Mesendoderm (in vitro differentiated cells): ENCODE data around the gene MCM3AP.

Source experiments
- DNase-seq: peaks from one replicate; pipeline ENCODE4 v3.0.0; 2013
- H2AK5ac ChIP-seq: 2 replicates; pipeline ENCODE4 v1.6.1; 2013; ENCODE audit warnings: low read length, inconsistent platforms
- H2BK120ac ChIP-seq: 2 replicates; pipeline ENCODE4 v1.6.1; 2013; ENCODE audit warnings: low read depth, mild to moderate bottlenecking, low read length, moderate library complexity, mixed read lengths
- H2BK15ac ChIP-seq: replicated peaks from 2 replicates; pipeline ENCODE4 v1.6.1; 2013; ENCODE audit warnings: low read depth, mild to moderate bottlenecking, moderate library complexity
- H2BK5ac ChIP-seq: 2 replicates; pipeline ENCODE4 v1.6.1; 2013; ENCODE audit warnings: low read length, inconsistent platforms
- H3K18ac ChIP-seq: 2 replicates; pipeline ENCODE4 v1.6.1; 2013; ENCODE audit warnings: mild to moderate bottlenecking, low read length, mixed read lengths
- H3K23ac ChIP-seq: one replicate; pipeline ENCODE4 v1.6.1; 2013; ENCODE audit warnings: low read length
- H3K27ac ChIP-seq: 2 replicates; pipeline ENCODE4 v1.5.1; 2013; ENCODE audit warnings: low read depth, mild to moderate bottlenecking, inconsistent platforms, low read length, moderate library complexity
- H3K27me3 ChIP-seq: 2 replicates; pipeline ENCODE4 v1.6.1; 2013; ENCODE audit warnings: low read length, control low read depth, mild to moderate bottlenecking, inconsistent platforms; ENCODE audit not compliant: insufficient read depth, poor library complexity
- H3K36me3 ChIP-seq: 2 replicates; pipeline ENCODE4 v1.6.1; 2013; ENCODE audit warnings: low read length, inconsistent platforms; ENCODE audit not compliant: control insufficient read depth, insufficient read depth
- H3K4ac ChIP-seq: one replicate; pipeline ENCODE4 v1.6.1; 2013; ENCODE audit warnings: low read depth, mild to moderate bottlenecking, low read length, moderate library complexity
- H3K4me1 ChIP-seq: 2 replicates; pipeline ENCODE4 v1.6.1; 2013; ENCODE audit warnings: low read depth, low read length, inconsistent platforms; ENCODE audit not compliant: control insufficient read depth
- H3K4me2 ChIP-seq: 2 replicates; pipeline ENCODE4 v1.6.1; 2013; ENCODE audit warnings: low read length
- H3K4me3 ChIP-seq: 2 replicates; pipeline ENCODE4 v1.5.1; 2013; ENCODE audit warnings: mild to moderate bottlenecking, low read length
- H3K56ac ChIP-seq: one replicate; pipeline ENCODE4 v1.6.1; 2013; ENCODE audit warnings: low read length
- H3K79me1 ChIP-seq: 2 replicates; pipeline ENCODE4 v1.6.1; 2013; ENCODE audit warnings: low read length, inconsistent platforms
- H3K79me2 ChIP-seq: 2 replicates; pipeline ENCODE4 v1.6.1; 2013; ENCODE audit warnings: mild to moderate bottlenecking, low read length; ENCODE audit not compliant: control insufficient read depth, insufficient read depth
- H3K9ac ChIP-seq: 2 replicates; pipeline ENCODE4 v1.6.1; 2013; ENCODE audit warnings: low read length, inconsistent platforms
- H4K5ac ChIP-seq: one replicate; pipeline ENCODE4 v1.6.1; 2013; ENCODE audit warnings: low read length
- H4K8ac ChIP-seq: one replicate; pipeline ENCODE4 v1.6.1; 2013; ENCODE audit warnings: low read depth, mild to moderate bottlenecking, control low read depth, low read length, moderate library complexity
- WGBS: extraction: QIAGEN DNeasy Blood & Tissue Kit; methylation state at CpG from one replicate; pipeline ENCODE4 v1.1.7; 2013; ENCODE audit warnings: low lambda C conversion rate, missing lambda C conversion rate; ENCODE audit not compliant: insufficient coverage; ENCODE audit errors: extremely low coverage; 5-methylcytosine and 5-hydroxymethylcytosine counted together

Gene MCM3AP

DNA sequence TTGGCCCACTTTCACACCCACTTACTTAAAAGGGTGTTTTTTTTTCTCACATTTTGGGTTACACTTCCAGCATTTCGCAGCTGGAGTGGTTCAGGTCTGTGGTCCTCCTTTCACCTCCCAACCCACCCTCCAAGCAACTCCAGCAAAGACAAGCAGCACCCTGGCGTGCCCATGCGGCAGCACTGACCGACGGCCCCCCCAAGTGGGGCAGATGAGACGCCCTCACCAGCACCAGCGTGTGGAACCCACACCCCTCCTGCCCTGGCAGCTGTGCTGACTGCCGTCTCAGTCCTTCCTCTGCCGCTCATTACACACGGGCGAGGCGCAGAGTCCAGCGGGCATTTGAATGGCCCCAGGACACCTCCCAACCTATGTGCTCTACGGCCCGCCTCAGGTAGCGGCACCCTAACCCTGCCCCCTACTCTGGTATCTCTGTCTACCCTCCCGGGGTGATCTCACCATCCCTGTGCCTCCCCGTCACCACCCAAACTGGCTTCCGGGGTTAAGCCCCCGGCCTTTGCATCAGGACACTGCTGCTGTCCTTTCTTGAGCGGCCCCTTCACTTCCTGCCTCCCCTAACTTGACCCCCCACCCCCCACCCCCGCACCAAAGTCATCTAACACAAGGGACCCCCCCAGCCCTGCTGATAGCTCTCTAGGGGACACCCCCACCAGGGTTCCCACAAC lies 67.8 kb downstream of the MCM3AP start:
- H2BK120ac ChIP-seq = no peak overlapping the region
- H3K18ac ChIP-seq = no peak overlapping the region
- no peak overlapping the region for H3K23ac ChIP-seq
- no CpG with 5 or more reads among the region's 22 CpGs for WGBS
- DNase-seq = no peak
- no peaks in the 10 kb centered on the region for H3K4me1 ChIP-seq
- no peak overlapping the region for H3K9ac ChIP-seq
- no peak overlapping the region for H2BK15ac ChIP-seq
- peaks cover 19% of the 10 kb centered on the region for H3K79me2 ChIP-seq
- H3K79me1 ChIP-seq = peaks cover 38% of the 10 kb centered on the region
- no peak overlapping the region for H2AK5ac ChIP-seq
- H3K4me3 ChIP-seq = no peak overlapping the region
- H4K5ac ChIP-seq = no peak overlapping the region
- H4K8ac ChIP-seq = no peak overlapping the region
- H3K36me3 ChIP-seq = peaks cover 6% of the 10 kb centered on the region
- no peak overlapping the region for H3K4ac ChIP-seq
- no peak overlapping the region for H3K56ac ChIP-seq
- no peaks in the 10 kb centered on the region for H3K27me3 ChIP-seq
- no peak overlapping the region for H3K4me2 ChIP-seq
- no peak overlapping the region for H3K27ac ChIP-seq
- no peak overlapping the region for H2BK5ac ChIP-seq

DNA sequence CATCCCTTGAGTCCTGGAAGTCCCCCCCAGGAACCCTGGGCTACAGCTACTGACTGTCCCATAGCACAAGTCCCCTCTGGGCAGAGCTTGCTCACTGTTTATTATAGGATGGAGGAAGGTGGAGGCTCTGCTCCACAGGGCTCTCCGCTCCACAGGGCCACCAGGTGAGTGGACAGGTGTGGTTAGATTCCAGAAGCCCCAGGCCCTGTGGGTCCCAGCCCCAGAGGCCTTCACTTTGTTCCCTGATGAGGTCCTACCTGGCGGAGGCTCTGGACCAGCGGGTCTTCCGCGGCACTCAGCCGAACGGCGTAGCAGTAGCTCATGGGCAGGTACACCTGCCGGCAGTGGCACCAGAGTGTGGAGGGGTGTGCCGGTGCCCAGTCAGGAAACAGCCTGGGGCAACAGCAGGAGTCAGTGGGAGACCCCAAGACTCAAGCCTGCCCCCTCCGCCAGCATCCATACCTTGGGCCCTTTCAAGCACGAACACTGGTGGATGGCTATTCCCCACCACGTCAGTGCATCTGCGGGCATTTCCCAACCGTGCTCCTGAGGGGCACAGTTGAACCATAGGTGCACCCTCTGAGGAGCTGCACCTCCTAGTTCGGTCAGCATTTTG lies 69.2 kb downstream of the MCM3AP start:
- H2BK5ac ChIP-seq = no peak overlapping the region

DNA sequence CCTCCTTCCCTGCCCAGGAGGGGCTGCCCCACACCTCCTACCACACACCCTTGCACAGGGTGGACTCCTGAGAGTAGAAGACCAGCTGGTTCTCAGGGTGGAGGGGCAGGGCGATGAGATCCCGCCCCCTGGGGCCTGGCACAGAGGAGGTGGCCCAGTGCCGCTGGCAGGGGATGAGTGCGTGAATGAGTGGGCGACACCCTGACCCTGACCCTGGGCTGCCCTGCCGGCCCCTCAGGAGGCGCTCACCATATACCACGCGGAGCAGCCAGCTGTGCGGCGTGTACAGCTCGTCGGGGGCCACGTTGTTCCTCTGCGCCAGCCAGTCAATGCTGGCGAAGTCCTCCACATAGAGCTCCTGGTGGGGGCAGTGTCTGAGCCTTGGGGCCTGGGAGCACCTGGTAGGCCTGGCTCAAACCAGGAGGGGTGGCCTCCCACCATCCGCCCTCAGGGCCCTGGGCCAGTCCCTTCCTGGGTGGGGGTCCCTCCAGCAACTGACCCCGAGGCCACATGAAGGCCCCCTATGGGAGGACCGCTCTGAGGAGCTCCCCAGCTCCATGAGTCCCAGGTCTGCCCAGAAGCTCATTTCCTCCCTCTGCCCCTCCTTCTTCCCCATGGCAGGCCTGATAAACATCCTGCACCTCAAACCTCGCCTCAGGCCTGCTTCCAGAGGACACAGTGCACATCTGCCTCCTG lies 69.8 kb downstream of the MCM3AP start:
- no peaks in the 10 kb centered on the region for H3K27me3 ChIP-seq
- H3K56ac ChIP-seq = no peak overlapping the region
- no peak overlapping the region for H3K4ac ChIP-seq
- no peak overlapping the region for H3K9ac ChIP-seq
- H3K4me1 ChIP-seq = no peaks in the 10 kb centered on the region
- H2AK5ac ChIP-seq = no peak overlapping the region
- no peak for DNase-seq
- no peak overlapping the region for H3K18ac ChIP-seq
- no CpG with 5 or more reads among the region's 20 CpGs for WGBS
- H2BK15ac ChIP-seq = no peak overlapping the region
- no peak overlapping the region for H3K27ac ChIP-seq
- H4K5ac ChIP-seq = no peak overlapping the region
- no peak overlapping the region for H4K8ac ChIP-seq
- peaks cover 26% of the 10 kb centered on the region for H3K79me1 ChIP-seq
- H3K36me3 ChIP-seq = peaks cover 7% of the 10 kb centered on the region
- H3K4me2 ChIP-seq = no peak overlapping the region
- no peak overlapping the region for H3K23ac ChIP-seq
- no peak overlapping the region for H2BK5ac ChIP-seq
- no peak overlapping the region for H3K4me3 ChIP-seq
- peaks cover 7% of the 10 kb centered on the region for H3K79me2 ChIP-seq
- H2BK120ac ChIP-seq = no peak overlapping the region

More for the DNA sequence above, 69.2 kb downstream of the MCM3AP start:
- no peak overlapping the region for H2BK15ac ChIP-seq
- no peaks in the 10 kb centered on the region for H3K27me3 ChIP-seq
- no peak overlapping the region for H3K4ac ChIP-seq
- H2AK5ac ChIP-seq = no peak overlapping the region
- H3K23ac ChIP-seq = no peak overlapping the region
- H3K36me3 ChIP-seq = peaks cover 7% of the 10 kb centered on the region
- peaks cover 26% of the 10 kb centered on the region for H3K79me1 ChIP-seq
- no peak for DNase-seq
- H3K27ac ChIP-seq = no peak overlapping the region
- H3K4me3 ChIP-seq = no peak overlapping the region
- no peak overlapping the region for H3K56ac ChIP-seq
- no peak overlapping the region for H3K9ac ChIP-seq
- H3K4me1 ChIP-seq = no peaks in the 10 kb centered on the region
- no peak overlapping the region for H3K18ac ChIP-seq
- WGBS = no CpG with 5 or more reads among the region's 16 CpGs
- no peak overlapping the region for H4K5ac ChIP-seq
- H4K8ac ChIP-seq = no peak overlapping the region
- no peak overlapping the region for H2BK120ac ChIP-seq
- no peak overlapping the region for H3K4me2 ChIP-seq
- H3K79me2 ChIP-seq = peaks cover 7% of the 10 kb centered on the region

DNA sequence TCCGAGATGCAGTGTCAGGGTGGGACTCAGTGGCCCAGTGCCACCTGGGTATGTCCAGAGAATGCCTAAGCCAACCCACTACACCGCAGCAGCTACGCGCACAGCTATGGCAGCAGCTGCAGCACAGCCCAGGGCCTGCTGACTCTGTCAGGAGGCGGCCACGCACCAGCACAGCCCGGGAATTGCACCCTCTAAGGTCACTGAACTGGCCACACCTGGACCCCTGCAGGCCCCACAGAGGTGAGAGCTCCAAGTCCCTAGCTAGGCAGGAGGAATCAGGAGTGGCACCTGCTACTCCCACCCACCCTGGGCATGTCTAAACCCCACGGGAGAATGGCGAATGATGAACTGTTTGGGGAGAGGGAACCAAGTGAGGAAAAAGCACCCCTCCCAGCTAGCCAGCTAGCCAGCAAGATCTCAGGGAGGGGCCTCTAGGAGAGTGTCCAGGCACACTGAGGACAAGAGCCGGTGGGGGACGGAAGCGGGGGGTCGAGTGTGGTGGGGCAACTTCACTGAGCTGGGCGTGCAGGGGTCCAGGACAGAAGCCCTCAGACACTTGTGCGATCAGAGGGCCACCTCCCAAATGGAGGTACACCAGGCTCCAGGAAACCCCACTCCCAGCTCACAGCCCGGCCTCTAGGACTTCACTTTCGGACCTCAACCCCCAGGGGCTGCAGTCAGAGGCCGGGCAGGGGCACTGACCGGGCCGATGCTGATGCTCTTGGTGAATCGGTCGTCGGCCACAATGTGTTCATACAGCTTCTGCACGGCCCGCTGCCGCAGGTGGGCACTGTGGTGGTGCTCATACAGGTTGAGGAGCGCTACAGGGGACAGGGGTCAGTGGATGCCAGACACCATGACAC lies 70.7 kb downstream of the MCM3AP start:
- no peaks in the 10 kb centered on the region for H3K4me1 ChIP-seq
- H3K9ac ChIP-seq = no peak overlapping the region
- no peak for DNase-seq
- H3K18ac ChIP-seq = no peak overlapping the region
- peaks cover 7% of the 10 kb centered on the region for H3K79me2 ChIP-seq
- H3K23ac ChIP-seq = no peak overlapping the region
- H4K8ac ChIP-seq = no peak overlapping the region
- WGBS = no CpG with 5 or more reads among the region's 27 CpGs
- H3K4me2 ChIP-seq = no peak overlapping the region
- no peak overlapping the region for H2BK15ac ChIP-seq
- H2AK5ac ChIP-seq = no peak overlapping the region
- H3K27ac ChIP-seq = no peak overlapping the region
- H3K4me3 ChIP-seq = no peak overlapping the region
- no peaks in the 10 kb centered on the region for H3K27me3 ChIP-seq
- no peak overlapping the region for H3K56ac ChIP-seq
- H2BK5ac ChIP-seq = no peak overlapping the region
- peaks cover 19% of the 10 kb centered on the region for H3K79me1 ChIP-seq
- no peak overlapping the region for H2BK120ac ChIP-seq
- no peak overlapping the region for H3K4ac ChIP-seq
- peaks cover 7% of the 10 kb centered on the region for H3K36me3 ChIP-seq
- H4K5ac ChIP-seq = no peak overlapping the region

DNA sequence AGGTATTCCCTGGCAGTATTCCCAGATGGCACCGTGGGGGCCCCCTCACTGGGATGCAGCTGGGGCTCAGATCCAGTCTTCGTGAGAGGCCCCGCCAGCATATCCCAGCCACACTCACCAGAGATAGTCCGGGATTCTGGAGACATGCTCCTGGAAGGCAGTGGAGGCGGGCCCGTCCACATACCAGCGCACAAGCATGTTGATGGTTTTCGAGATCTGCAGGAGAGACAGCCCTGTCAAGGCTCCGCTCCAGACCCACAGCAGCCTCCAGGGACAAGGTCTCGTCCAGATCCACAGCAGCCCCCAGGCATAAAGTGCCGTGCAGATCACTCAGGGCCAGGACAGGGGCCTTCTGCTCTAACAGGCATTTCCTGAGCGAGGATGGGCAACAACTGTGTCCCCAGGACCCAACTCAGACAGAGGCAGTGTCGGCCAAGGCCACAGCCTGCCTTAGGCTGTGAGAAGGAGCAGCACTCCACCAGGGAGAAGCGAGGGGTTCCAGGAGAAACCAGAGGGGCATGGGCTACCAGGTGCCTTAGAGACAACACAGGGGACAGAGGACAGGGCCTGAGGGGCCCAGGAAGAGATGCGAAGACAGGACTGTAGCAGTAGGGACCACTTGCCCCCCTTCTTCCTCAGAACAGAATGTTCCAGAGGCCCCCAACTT lies 71.7 kb downstream of the MCM3AP start:
- Histone ChIP-seq H3K79me2 (peaks cover 5% of the 10 kb centered on the region), H3K9ac (no peak overlapping the region), H3K27me3 (no peaks in the 10 kb centered on the region), H3K27ac (no peak overlapping the region), H3K79me1 (peaks cover 15% of the 10 kb centered on the region), H4K5ac (no peak overlapping the region), H3K4me3 (no peak overlapping the region), H3K18ac (no peak overlapping the region), H2BK15ac (no peak overlapping the region), H3K56ac (no peak overlapping the region), H4K8ac (no peak overlapping the region), H2AK5ac (no peak overlapping the region), H3K36me3 (peaks cover 7% of the 10 kb centered on the region), H2BK120ac (no peak overlapping the region), H3K4ac (no peak overlapping the region), H3K4me1 (no peaks in the 10 kb centered on the region), H2BK5ac (no peak overlapping the region), H3K4me2 (no peak overlapping the region), H3K23ac (no peak overlapping the region)
- DNase-seq = no peak
- WGBS = no CpG with 5 or more reads among the region's 15 CpGs
